Measurements from ENCODE around the gene KIF18B.

DNA sequence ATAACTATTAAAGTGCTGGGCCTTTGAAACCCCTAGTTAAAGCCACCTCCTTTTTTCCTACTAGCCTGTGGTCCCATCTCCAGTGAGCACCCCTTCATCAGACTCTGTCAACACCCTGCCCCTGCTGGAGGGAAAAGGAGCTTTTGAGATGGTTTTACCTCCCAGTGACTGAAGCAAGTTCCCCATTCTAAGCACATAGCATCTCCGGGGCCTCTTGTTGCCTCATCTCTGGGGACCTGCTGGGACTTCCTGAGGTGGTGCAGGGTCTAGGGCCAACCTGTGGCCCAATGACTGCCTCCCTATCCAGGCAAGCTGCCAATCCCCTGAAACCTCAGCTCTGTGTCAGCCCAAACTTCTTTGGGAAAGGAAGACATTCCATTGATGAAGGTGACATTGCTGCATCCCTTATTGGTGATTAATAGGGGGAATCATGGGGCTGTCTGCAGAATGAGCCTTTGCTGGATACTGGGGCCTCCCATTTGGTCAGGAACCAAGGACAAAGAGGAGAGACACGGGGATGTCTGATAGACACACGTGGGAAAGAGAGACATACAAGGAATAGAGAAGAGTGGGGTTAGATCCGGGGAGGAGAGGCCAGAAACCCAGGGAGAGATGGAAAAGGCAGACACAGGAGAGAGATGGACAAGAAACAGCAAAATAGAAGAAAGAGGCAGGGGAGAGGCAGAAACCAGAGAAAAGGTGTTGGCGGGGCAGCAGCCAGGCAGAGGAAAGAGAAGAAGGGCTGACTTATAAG is 18.1 kb upstream of the KIF18B start:
- TF ChIP-seq POLR2A (IDR thresholded peaks at IDR 0.05) (no peak), CTCF (IDR thresholded peaks at IDR 0.05) (no peak)
